Measurements from ENCODE around the gene TMEM63B. TPM values are rescaled to one million over a fixed set of nuclear protein-coding genes. Genes with fewer than 3 reads are reported as not detected.
"Not testable (repeated sequence)": the region's sequence is repeated elsewhere in the genome, so short reads cannot be mapped to it uniquely, and the experiment has no call there.

The TMEM63B gene
- total RNA-seq, 2 experiments from 2014 or later = 15.5 to 17.9 TPM

- Mint-ChIP-seq H3K9me3 (ENCODE audit: insufficient read depth) (no peaks in the 10 kb centered on the region), H3K27ac (no peak overlapping the region), H3K36me3 (ENCODE audit: low read depth) (no peaks in the 10 kb centered on the region), H3K4me3 (no peak overlapping the region), H3K27me3 (ENCODE audit: low read depth) (no peaks in the 10 kb centered on the region), H3K4me1 (ENCODE audit: low read depth) (no peaks in the 10 kb centered on the region)
- no peak for DNase-seq
- POLR2A ChIA-PET = no interaction called here
- no peak for ATAC-seq
- CTCF ChIA-PET = interaction anchor here (2.2 kb wide), 1 partner anchor 317 kb away, joined by 7 read pairs; the partner anchor contains the start of gene VEGFA
Observed at GRCh38 chr6:44086931-44087574, 40.3 kb upstream of the TMEM63B start.

GRCh38 chr6:44087623-44088022 is 39.7 kb upstream of the TMEM63B start:
- CTCF ChIA-PET = no interaction called here
- DNase-seq = no peak
- H3K27me3 Mint-ChIP-seq (ENCODE audit: low read depth) = no peaks in the 10 kb centered on the region
- H3K4me3 Mint-ChIP-seq = no peak overlapping the region
- POLR2A ChIA-PET = no interaction called here
- H3K27ac Mint-ChIP-seq = no peak overlapping the region
- no peaks in the 10 kb centered on the region for H3K4me1 Mint-ChIP-seq (ENCODE audit: low read depth)
- H3K36me3 Mint-ChIP-seq (ENCODE audit: low read depth) = no peaks in the 10 kb centered on the region
- no peaks in the 10 kb centered on the region for H3K9me3 Mint-ChIP-seq (ENCODE audit: insufficient read depth)
- ATAC-seq = no peak

GRCh38 chr6:44088827-44089590 is 38.3 kb upstream of the TMEM63B start:
- no peaks in the 10 kb centered on the region for H3K27me3 Mint-ChIP-seq (ENCODE audit: low read depth)
- ATAC-seq (no peak), DNase-seq (no peak)
- no peaks in the 10 kb centered on the region for H3K4me1 Mint-ChIP-seq (ENCODE audit: low read depth)
- POLR2A ChIA-PET = no interaction called here
- no peaks in the 10 kb centered on the region for H3K36me3 Mint-ChIP-seq (ENCODE audit: low read depth)
- H3K27ac Mint-ChIP-seq = no peak overlapping the region
- CTCF ChIA-PET = interaction anchor here (1.5 kb wide), 1 partner anchor 8 kb away, joined by 4 read pairs; no protein-coding TSS in a partner anchor
- H3K9me3 Mint-ChIP-seq (ENCODE audit: insufficient read depth) = no peaks in the 10 kb centered on the region
- H3K4me3 Mint-ChIP-seq = no peak overlapping the region

- no peak overlapping the region for H3K27ac Mint-ChIP-seq
- H3K9me3 Mint-ChIP-seq (ENCODE audit: insufficient read depth) = no peaks in the 10 kb centered on the region
- ATAC-seq = no peak
- H3K4me1 Mint-ChIP-seq (ENCODE audit: low read depth) = no peaks in the 10 kb centered on the region
- ChIA-PET POLR2A (no interaction called here), CTCF (interaction anchor here (0.7 to 1.5 kb wide), 2 partner anchors 10 to 16 kb away, joined by 3 to 4 read pairs; no protein-coding TSS in a partner anchor)
- H3K27me3 Mint-ChIP-seq (ENCODE audit: low read depth) = no peaks in the 10 kb centered on the region
- H3K36me3 Mint-ChIP-seq (ENCODE audit: low read depth) = no peaks in the 10 kb centered on the region
- H3K4me3 Mint-ChIP-seq = no peak overlapping the region
- DNase-seq = no peak
Observed at GRCh38 chr6:44090465-44090864, 36.9 kb upstream of the TMEM63B start.

GRCh38 chr6:44091356-44091755 is 36.0 kb upstream of the TMEM63B start:
- H3K4me1 Mint-ChIP-seq (ENCODE audit: low read depth); H3K36me3 Mint-ChIP-seq (ENCODE audit: low read depth); H3K27me3 Mint-ChIP-seq (ENCODE audit: low read depth); H3K27ac Mint-ChIP-seq; DNase-seq; H3K4me3 Mint-ChIP-seq; H3K9me3 Mint-ChIP-seq (ENCODE audit: insufficient read depth); ATAC-seq: not testable (repeated sequence)
- POLR2A ChIA-PET = interaction anchor here (0.6 kb wide), 1 partner anchor 129 kb away, joined by 3 read pairs; no protein-coding TSS in a partner anchor
- CTCF ChIA-PET = interaction anchor here (1.0 to 1.3 kb wide), 2 partner anchors 17 to 60 kb away, joined by 4 read pairs; no protein-coding TSS in a partner anchor

- Mint-ChIP-seq H3K9me3 (ENCODE audit: insufficient read depth) (no peaks in the 10 kb centered on the region), H3K4me3 (no peak overlapping the region), H3K4me1 (ENCODE audit: low read depth) (peaks cover 6% of the 10 kb centered on the region), H3K27me3 (ENCODE audit: low read depth) (no peaks in the 10 kb centered on the region), H3K36me3 (ENCODE audit: low read depth) (no peaks in the 10 kb centered on the region), H3K27ac (no peak overlapping the region)
- ChIA-PET CTCF (interaction anchor here (0.6 to 1.3 kb wide), 4 partner anchors 13 to 176 kb away, joined by 3 to 4 read pairs (median 4); no protein-coding TSS in a partner anchor), POLR2A (no interaction called here)
- no peak for DNase-seq
- no peak for ATAC-seq
Observed at GRCh38 chr6:44091981-44092884, 35.1 kb upstream of the TMEM63B start.

- DNase-seq (no peak), ATAC-seq (no peak)
- no peak overlapping the region for H3K27ac Mint-ChIP-seq
- ChIA-PET CTCF (no interaction called here), POLR2A (no interaction called here)
- peaks cover 6% of the 10 kb centered on the region for H3K4me1 Mint-ChIP-seq (ENCODE audit: low read depth)
- H3K27me3 Mint-ChIP-seq (ENCODE audit: low read depth) = no peaks in the 10 kb centered on the region
- H3K9me3 Mint-ChIP-seq (ENCODE audit: insufficient read depth) = no peaks in the 10 kb centered on the region
- no peaks in the 10 kb centered on the region for H3K36me3 Mint-ChIP-seq (ENCODE audit: low read depth)
- H3K4me3 Mint-ChIP-seq = no peak overlapping the region
Observed at GRCh38 chr6:44093066-44093465, 34.3 kb upstream of the TMEM63B start.

- POLR2A ChIA-PET = no interaction called here
- H3K36me3 Mint-ChIP-seq (ENCODE audit: low read depth) = no peaks in the 10 kb centered on the region
- no peaks in the 10 kb centered on the region for H3K27me3 Mint-ChIP-seq (ENCODE audit: low read depth)
- CTCF ChIA-PET = interaction anchor here (1.9 to 6.3 kb wide), 3 partner anchors 14 to 243 kb away, joined by 6 to 36 read pairs (median 13); no protein-coding TSS in a partner anchor
- H3K4me3 Mint-ChIP-seq = no peak overlapping the region
- ATAC-seq = no peak
- H3K4me1 Mint-ChIP-seq (ENCODE audit: low read depth) = peaks cover 6% of the 10 kb centered on the region
- no peak for DNase-seq
- no peak overlapping the region for H3K27ac Mint-ChIP-seq
- H3K9me3 Mint-ChIP-seq (ENCODE audit: insufficient read depth) = no peaks in the 10 kb centered on the region
Observed at GRCh38 chr6:44093750-44094402, 33.5 kb upstream of the TMEM63B start.

- no peaks in the 10 kb centered on the region for H3K27me3 Mint-ChIP-seq (ENCODE audit: low read depth)
- H3K9me3 Mint-ChIP-seq (ENCODE audit: insufficient read depth) = no peaks in the 10 kb centered on the region
- H3K4me3 Mint-ChIP-seq = no peak overlapping the region
- ATAC-seq (no peak), DNase-seq (no peak)
- no peaks in the 10 kb centered on the region for H3K36me3 Mint-ChIP-seq (ENCODE audit: low read depth)
- ChIA-PET POLR2A (interaction anchor here (1.1 kb wide), 1 partner anchor 152 kb away, joined by 4 read pairs; the partner anchor contains the start of gene HSP90AB1), CTCF (interaction anchor here (0.8 to 6.3 kb wide), 7 partner anchors 10 to 487 kb away, joined by 3 to 36 read pairs (median 8); no protein-coding TSS in a partner anchor)
- peaks cover 6% of the 10 kb centered on the region for H3K4me1 Mint-ChIP-seq (ENCODE audit: low read depth)
- no peak overlapping the region for H3K27ac Mint-ChIP-seq
Observed at GRCh38 chr6:44094403-44095242, 32.7 kb upstream of the TMEM63B start.

- not testable (repeated sequence) for DNase-seq; H3K27ac Mint-ChIP-seq; H3K4me3 Mint-ChIP-seq; H3K9me3 Mint-ChIP-seq (ENCODE audit: insufficient read depth); H3K4me1 Mint-ChIP-seq (ENCODE audit: low read depth); H3K36me3 Mint-ChIP-seq (ENCODE audit: low read depth); ATAC-seq; H3K27me3 Mint-ChIP-seq (ENCODE audit: low read depth)
- ChIA-PET POLR2A (interaction anchor here (1.1 kb wide), 1 partner anchor 151 kb away, joined by 4 read pairs; the partner anchor contains the start of gene HSP90AB1), CTCF (interaction anchor here (0.8 to 6.3 kb wide), 7 partner anchors 10 to 487 kb away, joined by 3 to 36 read pairs (median 8); no protein-coding TSS in a partner anchor)
Observed at GRCh38 chr6:44095243-44095623, 32.1 kb upstream of the TMEM63B start.
